Omental fat pad (tissue), 4 donors: Measurements from ENCODE around the gene CLTB. TPM values are rescaled to one million over a fixed set of nuclear protein-coding genes. Genes with fewer than 3 reads are reported as not detected.

Experiments used
- ATAC-seq: fragments of 150-250 bp; one replicate; pipeline ENCODE4 v1.9.1; 2016; ENCODE audit warnings: mild to moderate bottlenecking, moderate library complexity; ENCODE audit not compliant: low FRiP score
- DNase-seq: peaks from one replicate; pipeline ENCODE4 v3.0.0-alpha.2; 2019; ENCODE audit warnings: low spot score
- CTCF ChIP-seq, 3 donors: fragments of 450-650 bp; IDR thresholded peaks; one replicate each; pipeline ENCODE4 v1.5.1; 2016 to 2017; ENCODE audit warnings: antibody characterized with exemption in 3 of 3, mild to moderate bottlenecking in 3 of 3, moderate library complexity in 2 of 3
- total RNA-seq, 4 donors: library from RNA; depleted of rRNA; stranded (reverse); fragments of >200 nt; gene quantifications; one replicate each; pipeline ENCODE4 v1.1.0, GENCODE V29; 2016

CLTB gene
- total RNA-seq, 4 donors from 2014 or later = 119 to 171 (median 128) TPM

GRCh38 chr5:176440927-176441706, 24.8 kb upstream of the CLTB start:
- TF ChIP-seq CTCF (IDR thresholded peaks at IDR 0.05) = no peak
- ATAC-seq (no peak), DNase-seq (no peak)

GRCh38 chr5:176438959-176439757, 22.8 kb upstream of the CLTB start:
- DNase-seq = no peak
- no peak for ATAC-seq
- no peak for TF ChIP-seq CTCF (IDR thresholded peaks at IDR 0.05)

- DNase-seq = no peak
- ATAC-seq = no peak
- TF ChIP-seq CTCF (IDR thresholded peaks at IDR 0.05) = no peak
These were observed 20.3 kb upstream of the CLTB start for GRCh38 chr5:176436656-176437055.

GRCh38 chr5:176432707-176433106, 16.4 kb upstream of the CLTB start:
- DNase-seq (no peak), ATAC-seq (no peak)
- TF ChIP-seq CTCF (IDR thresholded peaks at IDR 0.05) = no peak

GRCh38 chr5:176429972-176430371, 13.6 kb upstream of the CLTB start:
- TF ChIP-seq CTCF (IDR thresholded peaks at IDR 0.05) = no peak
- DNase-seq (no peak), ATAC-seq (no peak)

GRCh38 chr5:176427971-176428370, 11.6 kb upstream of the CLTB start:
- no peak for ATAC-seq
- no peak for TF ChIP-seq CTCF (IDR thresholded peaks at IDR 0.05)
- no peak for DNase-seq
